ENCODE measurements around the gene TSTD2. TPM values are rescaled to one million over a fixed set of nuclear protein-coding genes. Genes with fewer than 3 reads are reported as not detected.
"Not testable (repeated sequence)": the region's sequence is repeated elsewhere in the genome, so short reads cannot be mapped to it uniquely, and the experiment has no call there.

Gene TSTD2
- total RNA-seq, 1 experiment from 2014 or later, result 19.0 TPM

DNA sequence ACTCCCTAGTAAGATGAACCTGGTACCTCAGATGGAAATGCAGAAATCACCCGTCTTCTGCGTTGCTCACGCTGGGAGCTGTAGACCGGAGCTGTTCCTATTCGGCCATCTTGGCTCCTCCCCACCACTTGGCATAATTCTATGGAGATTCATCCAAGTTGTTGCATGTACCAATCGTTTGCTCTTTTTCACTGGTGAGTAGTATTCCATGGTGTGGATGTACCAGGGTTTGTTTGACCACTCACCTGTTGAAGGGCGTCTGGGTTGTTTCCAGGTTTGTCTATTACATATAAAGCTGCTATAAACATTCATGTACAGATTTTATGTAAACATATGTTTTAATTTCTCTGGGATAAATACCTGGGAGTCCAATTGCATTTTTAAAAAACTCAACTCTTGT, 46.3 kb downstream of the TSTD2 start:
- not testable (repeated sequence) for DNase-seq (ENCODE audit: low read depth)

- DNase-seq (ENCODE audit: low read depth), result not testable (repeated sequence)
Observed at GRCh38 chr9:97584778-97585177, 48.4 kb downstream of the TSTD2 start.

- not testable (repeated sequence) for DNase-seq (ENCODE audit: low read depth)
Observed at GRCh38 chr9:97581590-97581989, 51.6 kb downstream of the TSTD2 start.

- DNase-seq (ENCODE audit: low read depth), result no peak
Observed at GRCh38 chr9:97579914-97580313, 53.3 kb downstream of the TSTD2 start.

DNA sequence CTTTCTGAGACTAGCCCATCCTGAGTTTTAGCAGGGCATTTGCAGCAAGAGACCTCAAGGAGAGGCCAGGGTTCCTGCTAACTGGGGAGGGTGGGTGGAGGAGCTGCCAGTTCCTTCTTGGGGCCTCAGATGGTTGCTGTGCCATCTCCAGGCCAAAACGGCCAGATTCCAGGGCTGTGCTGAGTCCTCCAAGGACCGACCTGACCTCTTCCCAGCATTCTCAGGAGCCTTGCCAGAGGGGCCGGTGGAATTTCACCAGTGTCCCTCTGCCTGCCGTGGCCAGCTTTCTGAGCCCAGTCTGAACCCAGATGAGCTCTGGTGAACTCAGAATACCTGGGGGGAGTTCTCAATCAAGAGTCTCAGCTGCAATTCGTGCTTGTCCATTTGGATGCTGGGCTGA, 54.3 kb downstream of the TSTD2 start:
- no peak for DNase-seq (ENCODE audit: low read depth)

DNA sequence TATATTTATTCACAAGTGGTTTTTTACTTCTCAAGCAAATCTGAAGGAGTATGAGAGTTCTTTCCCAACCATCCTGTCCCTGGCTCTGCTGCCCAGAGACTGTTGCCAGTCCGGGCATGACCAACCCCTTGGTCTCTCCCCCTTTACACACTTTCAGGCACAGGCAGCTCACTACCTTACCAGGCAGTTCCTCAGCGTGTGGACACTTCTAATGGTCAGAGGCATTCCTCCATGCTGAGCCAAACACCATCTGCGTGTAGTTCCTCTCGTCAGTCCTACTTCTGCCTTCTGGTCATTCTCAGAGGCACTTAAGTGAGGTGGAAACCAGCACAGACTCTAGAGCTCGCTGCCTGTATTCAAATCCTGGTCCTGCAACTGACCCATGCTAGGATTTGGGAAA, 56.1 kb downstream of the TSTD2 start:
- DNase-seq (ENCODE audit: low read depth), result no peak

GRCh38 chr9:97575673-97576200, 57.4 kb downstream of the TSTD2 start:
- DNase-seq (ENCODE audit: low read depth), result no peak

GRCh38 chr9:97574921-97575672, 58.1 kb downstream of the TSTD2 start:
- not testable (repeated sequence) for DNase-seq (ENCODE audit: low read depth)

GRCh38 chr9:97574101-97574571, 59.0 kb downstream of the TSTD2 start:
- DNase-seq (ENCODE audit: low read depth), result not testable (repeated sequence)

- DNase-seq (ENCODE audit: low read depth), result no peak
Observed at GRCh38 chr9:97573482-97574073, 59.6 kb downstream of the TSTD2 start.

GRCh38 chr9:97572892-97573365, 60.2 kb downstream of the TSTD2 start:
- no peak for DNase-seq (ENCODE audit: low read depth)

- DNase-seq (ENCODE audit: low read depth), result no peak
Observed at GRCh38 chr9:97572196-97572891, 60.8 kb downstream of the TSTD2 start.

- no peak for DNase-seq (ENCODE audit: low read depth)
Observed at GRCh38 chr9:97571664-97572063, 61.5 kb downstream of the TSTD2 start.

GRCh38 chr9:97570899-97571298, 62.3 kb downstream of the TSTD2 start:
- no peak for DNase-seq (ENCODE audit: low read depth)

DNA sequence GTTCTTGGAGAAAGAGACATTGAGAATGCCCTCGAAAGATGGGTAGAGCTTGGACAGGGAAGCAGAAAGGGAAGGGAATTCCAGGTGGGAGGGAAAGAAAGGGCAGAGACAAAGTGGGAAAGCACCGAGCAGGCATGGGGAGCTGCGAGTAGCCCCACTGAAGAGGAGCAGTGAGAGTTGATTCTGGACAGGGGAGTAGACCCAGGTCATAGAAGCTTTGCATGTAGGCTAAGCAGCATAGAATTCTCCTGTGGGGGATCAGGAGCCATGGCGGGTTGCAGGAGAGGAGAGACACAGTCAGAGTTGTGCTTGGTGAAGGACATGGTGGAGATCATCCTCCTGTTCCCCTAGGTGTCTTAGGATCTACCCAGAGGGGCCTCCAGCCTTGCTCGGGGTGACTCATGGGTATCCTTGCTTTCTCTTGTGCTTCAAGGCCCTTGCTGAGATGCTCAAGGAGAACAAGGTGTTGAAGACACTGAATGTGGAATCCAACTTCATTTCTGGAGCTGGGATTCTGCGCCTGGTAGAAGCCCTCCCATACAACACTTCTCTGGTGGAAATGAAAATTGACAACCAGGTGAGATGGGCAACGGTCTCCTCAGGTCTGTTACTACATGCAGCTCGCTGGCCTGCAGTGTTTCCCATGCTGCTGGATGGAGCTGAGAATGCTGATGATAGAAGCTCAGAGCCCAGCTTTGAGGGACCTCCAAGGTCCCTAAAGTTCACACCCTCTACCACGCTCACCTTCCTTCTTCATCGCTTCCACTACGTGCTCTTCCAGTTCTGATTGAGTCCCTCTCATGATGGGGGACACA, 64.5 kb downstream of the TSTD2 start:
- no peak for DNase-seq (ENCODE audit: low read depth)

GRCh38 chr9:97567894-97568202, 65.3 kb downstream of the TSTD2 start:
- DNase-seq (ENCODE audit: low read depth), result no peak

GRCh38 chr9:97567182-97567893, 65.8 kb downstream of the TSTD2 start:
- no peak for DNase-seq (ENCODE audit: low read depth)

GRCh38 chr9:97565262-97565661, 67.9 kb downstream of the TSTD2 start:
- no peak for DNase-seq (ENCODE audit: low read depth)

DNA sequence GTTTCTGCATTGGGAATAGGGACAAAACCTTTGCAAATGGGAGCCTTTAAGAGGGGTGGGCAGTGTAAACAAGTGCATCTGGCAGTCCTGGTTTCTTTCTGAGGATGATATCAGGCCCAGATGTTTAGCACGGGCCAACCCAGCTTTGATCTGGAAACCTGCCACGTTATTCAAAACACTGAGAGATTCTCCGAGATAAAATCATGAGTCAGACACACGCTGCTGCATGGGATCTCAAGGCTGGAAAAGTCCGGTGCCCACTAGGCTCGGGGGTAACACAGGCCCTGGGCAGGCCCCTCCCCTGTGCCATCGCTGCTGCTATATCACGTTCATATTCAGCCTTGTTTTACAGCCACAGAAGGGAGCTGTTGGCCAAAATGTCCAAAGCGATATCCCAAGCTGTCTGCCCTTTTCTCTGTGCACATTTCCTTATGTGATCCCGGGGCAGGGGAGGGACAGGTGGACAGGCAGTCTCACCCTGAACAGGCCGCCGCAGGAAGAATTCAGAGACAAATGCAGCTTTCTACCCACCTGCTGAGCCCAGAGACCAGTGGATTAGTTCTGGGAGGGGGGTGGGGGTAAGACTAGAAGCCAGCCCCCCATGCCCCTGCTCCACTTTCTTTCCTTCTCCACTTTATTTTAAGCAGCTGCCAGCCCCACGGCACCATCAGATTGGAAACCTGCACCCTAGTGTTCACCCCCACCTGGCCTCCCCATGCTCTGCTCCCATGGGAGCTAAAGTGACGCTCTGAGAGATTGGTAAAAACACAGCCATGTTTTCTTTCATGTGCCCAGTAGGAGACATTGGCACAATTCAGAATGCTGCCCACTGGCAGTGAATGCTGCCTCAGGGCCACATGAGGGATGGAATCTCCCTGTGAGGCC, 68.6 kb downstream of the TSTD2 start:
- peak; percentile 83 for DNase-seq (ENCODE audit: low read depth)
